Fibroblast of peridontal ligament (primary cell): ENCODE results near the gene JADE1.

Experiments
- DNase-seq: peaks from one replicate; pipeline ENCODE4 v3.0.0-alpha.2; 2010; ENCODE audit errors: extremely low read depth

The JADE1 gene

GRCh38 chr4:128871948-128872347, 62.4 kb downstream of the JADE1 start:
- DNase-seq: peak; percentile 78

DNA sequence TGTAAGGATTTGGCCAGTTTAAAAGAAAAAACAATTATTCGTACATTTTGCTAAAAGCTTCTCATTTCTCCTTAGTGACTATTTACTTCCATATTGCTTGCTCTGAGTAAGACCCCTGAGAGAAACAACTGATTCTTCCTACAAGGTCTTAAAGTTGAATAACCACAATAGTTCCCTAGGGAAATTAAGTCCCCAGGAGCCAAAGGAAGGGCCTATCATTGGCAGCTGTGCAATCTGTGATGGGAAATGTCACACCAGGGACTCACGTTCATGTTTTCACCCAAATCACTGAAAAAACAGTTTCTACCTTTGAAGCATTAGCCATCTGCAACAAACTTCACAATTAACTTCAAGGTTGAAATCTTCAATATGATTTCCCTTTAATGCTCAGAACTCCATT, 66.7 kb downstream of the JADE1 start:
- no peak for DNase-seq

DNA sequence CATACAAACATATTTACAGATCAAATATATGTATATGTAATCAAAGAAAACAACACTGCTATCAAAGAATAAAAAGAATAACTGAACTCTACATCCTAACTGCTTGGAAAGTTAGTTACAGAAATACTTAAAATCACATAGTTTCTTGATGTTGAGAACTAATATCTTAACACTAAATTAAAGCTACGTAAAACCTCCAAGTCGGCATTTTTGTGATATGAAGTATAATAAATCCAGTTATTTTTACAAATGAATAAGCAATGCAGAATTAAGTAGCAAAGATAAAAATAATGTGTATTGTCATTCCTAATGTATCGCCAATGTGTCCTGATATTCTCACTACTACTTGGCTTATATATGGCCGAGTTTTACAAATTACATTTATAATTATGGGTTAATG, 68.4 kb downstream of the JADE1 start:
- no peak for DNase-seq

DNA sequence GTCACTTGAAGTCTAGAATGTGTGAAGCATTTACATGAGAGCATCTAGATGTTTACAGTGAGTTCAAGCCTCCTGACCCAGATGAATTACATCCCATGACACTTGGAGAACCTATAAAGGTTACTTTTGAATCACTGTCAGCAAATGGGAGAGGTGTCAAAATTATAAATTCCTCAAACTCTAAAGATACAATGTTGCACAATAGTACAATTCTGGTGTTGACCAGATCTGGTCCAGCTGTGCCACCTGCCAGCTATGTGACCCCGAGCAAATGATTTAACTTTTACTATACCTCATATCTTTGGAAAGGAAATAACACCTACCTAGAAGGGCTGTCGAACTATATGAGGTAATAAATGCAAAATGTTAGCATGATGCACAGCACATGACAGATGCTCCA, 69.8 kb downstream of the JADE1 start:
- no peak for DNase-seq

GRCh38 chr4:128879971-128880370, 70.5 kb downstream of the JADE1 start:
- peak; percentile 34 for DNase-seq

DNA sequence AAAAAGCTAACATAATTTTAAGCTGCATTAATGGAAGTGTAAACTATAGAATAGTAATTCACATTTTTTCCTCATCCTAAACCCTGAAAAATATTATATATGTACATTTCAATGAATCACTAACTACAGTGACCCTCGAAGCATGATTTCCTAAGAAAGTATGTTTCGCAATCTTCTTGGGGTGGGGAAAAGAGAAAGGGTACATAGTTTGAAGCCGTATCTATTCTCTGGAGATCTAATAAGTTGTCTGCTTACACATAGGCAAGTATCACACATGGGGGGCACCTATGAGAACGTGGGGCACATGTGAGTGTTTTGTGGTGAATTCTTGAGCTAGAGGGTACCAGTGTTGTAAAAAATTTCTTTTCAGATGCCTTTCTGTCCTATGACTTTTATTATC, 71.2 kb downstream of the JADE1 start:
- DNase-seq: no peak

GRCh38 chr4:128904821-128905220, 95.3 kb downstream of the JADE1 start:
- no peak for DNase-seq

DNA sequence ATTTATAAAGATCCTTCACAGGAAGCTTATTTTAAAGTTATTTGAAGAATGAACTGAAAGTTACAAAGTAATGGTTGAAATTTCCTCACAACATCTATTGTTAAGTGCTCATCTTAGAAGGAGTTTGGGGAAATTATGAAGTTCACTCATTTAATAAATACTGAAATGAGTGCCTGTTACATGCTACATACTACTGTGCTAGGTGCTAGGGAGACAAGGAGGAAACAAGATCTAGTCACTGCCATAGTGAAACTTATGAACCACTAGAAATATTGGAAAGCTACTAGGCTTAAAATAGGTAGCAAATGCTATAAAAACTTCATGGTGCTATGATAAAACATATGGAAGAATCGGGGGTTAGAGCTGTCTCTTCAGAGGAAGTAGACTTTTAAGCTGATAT, 97.1 kb downstream of the JADE1 start:
- DNase-seq: no peak

GRCh38 chr4:128907981-128908380, 98.5 kb downstream of the JADE1 start:
- DNase-seq: no peak

DNA sequence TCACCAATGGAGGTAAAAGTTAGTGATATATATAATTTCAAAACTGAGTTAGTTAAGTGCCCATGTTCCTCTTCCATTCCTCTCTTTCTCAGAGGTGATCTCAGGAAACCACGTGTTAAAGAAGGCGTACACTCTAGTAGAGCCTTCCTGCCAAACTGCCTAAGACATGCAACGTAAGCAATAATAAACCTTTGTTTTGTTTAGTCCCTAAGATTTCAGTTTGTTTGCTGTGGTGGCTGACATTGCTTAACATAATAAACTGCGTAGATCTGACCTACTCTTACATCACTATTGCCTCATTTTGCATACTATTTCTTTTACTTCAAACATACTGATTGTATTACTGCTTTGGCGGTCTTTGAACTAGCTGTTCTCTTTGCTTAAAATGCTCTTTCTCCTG, 99.2 kb downstream of the JADE1 start:
- peak; percentile 20 for DNase-seq

- no peak for DNase-seq
Measured at GRCh38 chr4:128913228-128913627, 103.7 kb downstream of the JADE1 start.

GRCh38 chr4:128915544-128915943, 106.0 kb downstream of the JADE1 start:
- no peak for DNase-seq

DNA sequence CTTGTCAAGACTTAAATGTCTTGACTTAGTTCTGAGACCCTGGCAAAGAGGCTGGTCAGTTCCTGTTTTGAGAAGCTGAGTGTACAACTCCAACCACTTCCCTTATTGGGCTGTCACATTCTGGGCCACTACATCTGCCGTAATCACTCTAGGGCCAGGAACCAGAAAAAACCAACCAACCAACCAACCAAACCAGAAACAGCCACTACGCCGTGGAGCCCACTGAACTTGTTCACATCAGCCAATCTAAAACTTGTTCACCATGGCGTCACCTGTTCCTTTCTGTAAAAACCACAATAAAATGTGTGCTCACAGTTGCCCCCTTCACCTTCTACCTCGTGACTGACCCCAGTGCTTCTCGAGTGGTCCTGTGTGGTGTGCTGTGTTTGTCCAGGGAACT, 107.3 kb downstream of the JADE1 start:
- no peak for DNase-seq

GRCh38 chr4:128917781-128918180, 108.3 kb downstream of the JADE1 start:
- no peak for DNase-seq

DNA sequence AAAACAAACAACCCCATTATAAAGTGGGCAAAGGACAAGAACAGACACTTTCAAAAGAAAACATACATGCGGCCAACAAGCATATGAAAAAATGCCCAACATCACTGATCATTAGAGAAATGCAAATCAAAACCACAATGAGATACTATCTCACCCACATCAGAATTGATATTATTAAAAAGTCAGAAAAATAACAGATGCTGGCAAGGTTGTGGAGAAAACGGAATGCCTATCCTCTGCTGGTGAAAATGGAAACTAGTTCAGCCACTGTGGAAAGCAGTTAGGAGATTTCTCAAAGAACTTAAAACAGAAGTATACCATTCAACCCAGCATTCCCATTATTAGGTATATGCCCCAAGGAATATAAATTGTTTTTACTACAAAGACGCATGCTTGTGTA, 112.5 kb downstream of the JADE1 start:
- no peak for DNase-seq
